K562 (cell line): ENCODE results near the gene TENM3. TPM values are rescaled to one million over a fixed set of nuclear protein-coding genes. Genes with fewer than 3 reads are reported as not detected.

ENCODE experiments used
- ATAC-seq: fragments of 200-7000 bp; cut with Tn5 transposase; 3 replicates; pipeline ENCODE4 v1.9.1; 2020; ENCODE audit warnings: moderate library complexity
- BruUV-seq: library from RNA; stranded (reverse); fragments of 400-500 nt; replicated peaks from 2 replicates; lab custom pipeline; 2021; lab: Mats Ljungman, UMichigan
- CTCF ChIA-PET: fragments of 300-600 bp; formaldehyde crosslinking; extraction: SDS; loops from one replicate; lab custom pipeline; 2021; ENCODE audit warnings: low intra/inter-chr PET ratio; lab: Yijun Ruan, JAX
- POLR2A ChIA-PET: fragments of 300-600, 350-650 bp; sonication (Branson Sonifier 250); formaldehyde crosslinking; extraction: SDS; loops from one replicate; lab custom pipeline; 2021; ENCODE audit warnings: antibody characterized with exemption, inconsistent platforms; lab: Yijun Ruan, JAX
- DNase-seq, 4 experiments: peaks; one replicate each; pipeline versions ENCODE4 v3.0.0 to v3.0.0-alpha.2; 2011 to 2018; ENCODE audit warnings: low spot score in 3 of 4, mixed read lengths in 3 of 4; ENCODE audit errors: extremely low read depth in 1 of 4
- FAIRE-seq: peaks from 2 replicates; lab custom pipeline; 2011; peaks lifted over from hg19 to GRCh38; lab: Jason Lieb, UNC
- H2AFZ ChIP-seq: 2 replicates; pipeline ENCODE4 v1.6.0; 2011; ENCODE audit warnings: low read depth, low read length, control low read depth, inconsistent platforms
- H3K27ac ChIP-seq: fragments of 200-600 bp; 3 replicates; pipeline ENCODE4 v1.8.0; 2011; ENCODE audit warnings: low read depth, mild to moderate bottlenecking, control low read depth, inconsistent platforms, low read length, moderate library complexity, mixed read lengths; ENCODE audit errors: extremely low read depth
- H3K27me3 ChIP-seq, 2 experiments: fragments of 300-600 bp in 1 of 2; 2 replicates in 1 of 2; 3 replicates in 1 of 2; pipeline versions ENCODE4 v1.6.0 to v1.8.0; 2011; ENCODE audit warnings: inconsistent platforms in 2 of 2, low read length in 2 of 2, mild to moderate bottlenecking in 1 of 2, mixed read lengths in 1 of 2, moderate library complexity in 1 of 2; ENCODE audit not compliant: control insufficient read depth in 2 of 2, insufficient read depth in 2 of 2
- H3K36me3 ChIP-seq: fragments of 300-600 bp; 3 replicates; pipeline ENCODE4 v1.8.0; 2011; ENCODE audit warnings: mild to moderate bottlenecking, low read length, inconsistent platforms; ENCODE audit not compliant: control insufficient read depth, insufficient read depth
- H3K4me1 ChIP-seq, 2 experiments: fragments of 200-600 bp in 1 of 2; replicated peaks in 1 of 2; 2 replicates in 1 of 2; 3 replicates in 1 of 2; pipeline versions ENCODE4 v1.5.1 to v1.8.0; 2011; ENCODE audit warnings: inconsistent platforms in 2 of 2, low read length in 2 of 2, mild to moderate bottlenecking in 1 of 2, mixed read lengths in 1 of 2, moderate library complexity in 1 of 2; ENCODE audit not compliant: control insufficient read depth in 2 of 2, insufficient read depth in 2 of 2
- H3K4me2 ChIP-seq: 2 replicates; pipeline ENCODE4 v1.6.1; 2011; ENCODE audit warnings: low read length, control low read depth, inconsistent platforms, mixed read lengths; ENCODE audit not compliant: insufficient read depth
- H3K4me3 ChIP-seq: fragments of 200-600 bp; sonication (generic), shearing (Covaris generic); 2 replicates; pipeline ENCODE4 v1.5.1; 2016; ENCODE audit warnings: control low read depth, inconsistent platforms
- H3K79me2 ChIP-seq: fragments of 200-600 bp; 3 replicates; pipeline ENCODE4 v1.8.0; 2011; ENCODE audit warnings: low read length, inconsistent platforms; ENCODE audit not compliant: control insufficient read depth, insufficient read depth
- H3K9ac ChIP-seq, 2 experiments: 2 replicates each; pipeline versions ENCODE4 v1.6.0 to v1.6.1; 2011; ENCODE audit warnings: low read depth in 2 of 2, low read length in 2 of 2, control low read depth in 1 of 2, inconsistent platforms in 1 of 2, mild to moderate bottlenecking in 1 of 2, mixed read lengths in 1 of 2; ENCODE audit not compliant: insufficient read depth in 1 of 2
- H3K9me1 ChIP-seq: one replicate; pipeline ENCODE4 v1.6.0; 2011; ENCODE audit warnings: inconsistent platforms, mild to moderate bottlenecking, low read length, moderate library complexity; ENCODE audit not compliant: control insufficient read depth, insufficient read depth
- H3K9me3 ChIP-seq: replicated peaks from 2 replicates; pipeline ENCODE4 v1.5.1; 2011; ENCODE audit warnings: low read depth, low read length, inconsistent platforms; ENCODE audit not compliant: control insufficient read depth, insufficient read depth
- H4K20me1 ChIP-seq: replicated peaks from 2 replicates; pipeline ENCODE4 v1.6.1; 2011; ENCODE audit warnings: low read length, inconsistent platforms, mixed read lengths; ENCODE audit not compliant: control insufficient read depth, insufficient read depth
- CREB5 ChIP-seq: fragments of 250-450 bp; sonication (Bioruptor Pico); IDR thresholded peaks from 2 replicates; pipeline ENCODE4 v1.5.0; 2020; ENCODE audit warnings: mild to moderate bottlenecking
- KAT7 ChIP-seq: sonication (generic); formaldehyde crosslinking; IDR thresholded peaks from 2 replicates; pipeline ENCODE4 v1.8.0; 2022; ENCODE audit warnings: missing genetic modification reagents, mild to moderate bottlenecking, borderline replicate concordance
- KLF6 ChIP-seq: fragments of 250-450 bp; sonication (Bioruptor Pico); IDR thresholded peaks from 2 replicates; pipeline ENCODE4 v1.4.0; 2020; ENCODE audit warnings: mild to moderate bottlenecking, moderate library complexity, borderline replicate concordance
- MAFG ChIP-seq: fragments of 450-650 bp; conservative IDR thresholded peaks from 2 replicates; pipeline ENCODE4 v1.6.1; 2016; ENCODE audit warnings: missing genetic modification characterization, missing compliant biosample characterization
- MITF ChIP-seq: IDR thresholded peaks from 2 replicates; pipeline ENCODE4 v1.6.1; 2014; ENCODE audit warnings: antibody characterized with exemption
- NEUROD1 ChIP-seq: fragments of 150-350 bp; IDR thresholded peaks from 2 replicates; pipeline ENCODE4 v1.6.1; 2014; ENCODE audit warnings: borderline replicate concordance, low read length, low read depth; ENCODE audit not compliant: partially characterized antibody
- SMARCB1 ChIP-seq: IDR thresholded peaks from 2 replicates; pipeline ENCODE4 v1.6.1; 2011; ENCODE audit warnings: improper control_type of control experiment, low read depth; ENCODE audit not compliant: insufficient read length
- STAT6 ChIP-seq: sonication (generic); formaldehyde crosslinking; IDR thresholded peaks from 2 replicates; pipeline ENCODE4 v1.8.1; 2023; ENCODE audit warnings: mild to moderate bottlenecking, missing genetic modification reagents
- ZFPM2 ChIP-seq: fragments of 250-450 bp; sonication (Bioruptor Pico); IDR thresholded peaks from 2 replicates; pipeline ENCODE4 v1.5.1; 2022; ENCODE audit warnings: mild to moderate bottlenecking
- ZNF347 ChIP-seq: fragments of 450-650 bp; formaldehyde crosslinking; IDR thresholded peaks from 2 replicates; pipeline ENCODE4 v1.4.0; 2020; ENCODE audit warnings: low read depth, mild to moderate bottlenecking, moderate library complexity
- WGBS: fragments of 100-300 bp; shearing (Covaris generic); methylation state at CpG from one replicate; pipeline ENCODE4 v1.1.6; 2016; ENCODE audit warnings: low coverage, mixed read lengths; ENCODE audit not compliant: insufficient coverage; ENCODE audit errors: missing lambda C conversion rate; 5-methylcytosine and 5-hydroxymethylcytosine counted together
- in situ Hi-C: fragments of 300-500 bp; cut with MboI; formaldehyde crosslinking; loops from 4 replicates; pipeline ENCODE4 v1.15.0; 2018; ENCODE audit warnings: inconsistent platforms, mixed read lengths
- intact Hi-C: fragments of 100-400 bp; cut with micrococcal nuclease; formaldehyde crosslinking; loops from 2 replicates; pipeline ENCODE4 v1.14.2; 2022
- polyA plus RNA-seq, 8 experiments: library from polyadenylated mRNA; depleted of rRNA in 4 of 8; stranded (reverse) in 5 of 8; unstranded in 3 of 8; fragments of >200 nt; fragmentation: Nextera tagmentation in 2 of 8; fragmentation: Illumina TruSeq in 1 of 8; extraction: Ambion mirVana in 2 of 8; extraction: Trizol in 1 of 8; gene quantifications; 2 replicates each; pipeline versions ENCODE4 v1.2.1 to v1.2.3, GENCODE V29; 2011 to 2014; ENCODE audit warnings: inconsistent platforms in 1 of 8, missing spikeins in 1 of 8
- total RNA-seq, 7 experiments: library from RNA; depleted of rRNA in 6 of 7; stranded (reverse); fragments of >200 nt in 6 of 7; fragmentation: Illumina TruSeq in 2 of 7; extraction: Trizol in 2 of 7; gene quantifications; 2 replicates each; pipeline versions ENCODE4 v1.2.1 to v1.2.3, GENCODE V29; 2011 to 2021; ENCODE audit warnings: low replicate concordance in 1 of 7

Gene TENM3
- total and polyA plus RNA-seq, 9 of the 15 experiments (the other 6 are each of a cell fraction or from before 2014, with no cell fraction given): 0.01 to 0.02 TPM; not detected in 7

- ATAC-seq: no peak
- Histone ChIP-seq H3K4me1 (no peaks in the 10 kb centered on the region), H3K4me3 (no peak overlapping the region), H3K9me3 (no peaks in the 10 kb centered on the region), H4K20me1 (no peaks in the 10 kb centered on the region), H3K36me3 (no peaks in the 10 kb centered on the region), H3K27ac (no peak overlapping the region), H3K9ac (no peak overlapping the region), H3K9me1 (no peaks in the 10 kb centered on the region), H3K27me3 (peaks cover 0 to 11% of the 10 kb centered on the region in 2 experiments; a peak in 2 of 5 replicates), H3K4me2 (no peak overlapping the region), H3K79me2 (no peaks in the 10 kb centered on the region), H2AFZ (no peak overlapping the region)
- in situ Hi-C loops: no loop called here
- no peak for TF ChIP-seq KAT7
- ChIA-PET CTCF (no interaction called here), POLR2A (no interaction called here)
- DNase-seq: no peak
- WGBS: 3% methylated on average over 4 of the region's 4 CpGs
- FAIRE-seq: no peak
- intact Hi-C loops: no loop called here
- BruUV-seq: no TSS peak
These were observed 49.4 kb downstream of the TENM3 start for GRCh38 chr4:182292612-182293011.

- Histone ChIP-seq H3K79me2 (no peaks in the 10 kb centered on the region), H3K27me3 (peaks cover 0 to 11% of the 10 kb centered on the region in 2 experiments; a peak in 2 of 5 replicates), H2AFZ (no peak overlapping the region), H3K9me3 (no peaks in the 10 kb centered on the region), H3K9me1 (no peaks in the 10 kb centered on the region), H3K4me1 (no peaks in the 10 kb centered on the region), H3K27ac (no peak overlapping the region), H4K20me1 (no peaks in the 10 kb centered on the region), H3K9ac (no peak overlapping the region), H3K36me3 (no peaks in the 10 kb centered on the region), H3K4me3 (no peak overlapping the region), H3K4me2 (no peak overlapping the region)
- in situ Hi-C loops (no loop called here), intact Hi-C loops (no loop called here)
- ChIA-PET POLR2A (no interaction called here), CTCF (no interaction called here)
- 1% methylated on average over 14 of the region's 14 CpGs for WGBS
- ATAC-seq (no peak), DNase-seq (no peak), FAIRE-seq (no peak)
- BruUV-seq: no TSS peak
- TF ChIP-seq ZFPM2 (CRISPR knock-in tag) (no peak), STAT6 (CRISPR knock-in tag) (no peak), MITF (no peak), MAFG (no peak), SMARCB1 (no peak), CREB5 (no peak), ZNF347 (CRISPR knock-in tag) (no peak), KLF6 (CRISPR knock-in tag) (no peak), NEUROD1 (no peak)
These were observed 50.6 kb downstream of the TENM3 start for GRCh38 chr4:182293691-182294255.
